Calu3 (cell line): Measurements from ENCODE around the gene SMG7. TPM values are rescaled to one million over a fixed set of nuclear protein-coding genes. Genes with fewer than 3 reads are reported as not detected.

Experiments
- BruUV-seq: library from RNA; stranded (reverse); fragments of 400-500 nt; replicated peaks from 2 replicates; lab custom pipeline; 2021; lab: Mats Ljungman, UMichigan
- CTCF ChIA-PET: fragments of 300-600 bp; sonication (Branson Sonifier 250); formaldehyde crosslinking; loops from one replicate; lab custom pipeline; 2022; ENCODE audit warnings: antibody characterized with exemption; lab: Charles Lee
- DNase-seq: peaks from one replicate; pipeline ENCODE4 v3.0.0; 2022
- H3K27ac Mint-ChIP-seq: one replicate; pipeline ENCODE4 v1.8.0; 2022; ENCODE audit warnings: mixed read lengths; ENCODE audit not compliant: unreplicated experiment
- H3K27me3 Mint-ChIP-seq: one replicate; pipeline ENCODE4 v1.8.0; 2022; ENCODE audit warnings: mixed read lengths; ENCODE audit not compliant: unreplicated experiment
- H3K36me3 Mint-ChIP-seq: one replicate; pipeline ENCODE4 v1.8.0; 2022; ENCODE audit warnings: mild to moderate bottlenecking, moderate library complexity, mixed read lengths; ENCODE audit not compliant: insufficient read depth, unreplicated experiment
- H3K4me1 Mint-ChIP-seq: one replicate; pipeline ENCODE4 v1.8.0; 2022; ENCODE audit warnings: mild to moderate bottlenecking, low read depth, mixed read lengths; ENCODE audit not compliant: unreplicated experiment
- H3K4me3 Mint-ChIP-seq: one replicate; pipeline ENCODE4 v1.8.0; 2022; ENCODE audit warnings: mild to moderate bottlenecking, low read depth, moderate library complexity, mixed read lengths; ENCODE audit not compliant: unreplicated experiment
- H3K9me3 Mint-ChIP-seq: one replicate; pipeline ENCODE4 v1.8.0; 2022; ENCODE audit warnings: low read depth, mixed read lengths; ENCODE audit not compliant: unreplicated experiment
- intact Hi-C: fragments of 100-400 bp; cut with micrococcal nuclease; formaldehyde crosslinking; loops from one replicate; pipeline ENCODE4 v1.10.0; 2022; ENCODE audit not compliant: unreplicated experiment
- total RNA-seq: library from RNA; stranded (reverse); gene quantifications from 2 replicates; pipeline ENCODE4 v1.2.3, GENCODE V29; 2022
- TF ChIP-seq, protein P1 (sequence below): fragments of 200-600 bp; IDR thresholded peaks from one replicate; pipeline ENCODE4 v1.8.0; 2022; ENCODE audit warnings: antibody characterized with exemption; ENCODE audit not compliant: unreplicated experiment

The SMG7 gene
- total RNA-seq, 1 experiment from 2014 or later: 96.3 TPM

DNA sequence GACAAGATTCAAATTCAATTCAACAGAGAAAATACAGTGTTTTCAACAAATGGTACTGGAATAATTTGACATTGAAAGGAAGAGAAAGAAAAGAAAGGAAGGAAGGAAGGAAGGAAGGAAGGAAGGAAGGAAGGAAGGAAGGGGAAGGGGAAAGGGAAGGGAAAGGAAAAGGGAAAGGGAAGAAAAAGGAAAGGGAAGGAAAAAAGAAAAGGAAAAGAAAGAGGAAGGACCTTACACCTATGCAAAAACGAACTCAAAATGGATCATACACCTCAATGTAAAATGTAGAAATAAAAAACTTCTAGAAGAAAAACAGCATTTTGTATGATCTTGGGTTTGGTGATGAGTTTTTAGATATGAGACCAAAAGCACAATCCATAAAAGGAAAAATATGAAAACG is 34.2 kb upstream of the SMG7 start:
- TF ChIP-seq, protein P1, sequence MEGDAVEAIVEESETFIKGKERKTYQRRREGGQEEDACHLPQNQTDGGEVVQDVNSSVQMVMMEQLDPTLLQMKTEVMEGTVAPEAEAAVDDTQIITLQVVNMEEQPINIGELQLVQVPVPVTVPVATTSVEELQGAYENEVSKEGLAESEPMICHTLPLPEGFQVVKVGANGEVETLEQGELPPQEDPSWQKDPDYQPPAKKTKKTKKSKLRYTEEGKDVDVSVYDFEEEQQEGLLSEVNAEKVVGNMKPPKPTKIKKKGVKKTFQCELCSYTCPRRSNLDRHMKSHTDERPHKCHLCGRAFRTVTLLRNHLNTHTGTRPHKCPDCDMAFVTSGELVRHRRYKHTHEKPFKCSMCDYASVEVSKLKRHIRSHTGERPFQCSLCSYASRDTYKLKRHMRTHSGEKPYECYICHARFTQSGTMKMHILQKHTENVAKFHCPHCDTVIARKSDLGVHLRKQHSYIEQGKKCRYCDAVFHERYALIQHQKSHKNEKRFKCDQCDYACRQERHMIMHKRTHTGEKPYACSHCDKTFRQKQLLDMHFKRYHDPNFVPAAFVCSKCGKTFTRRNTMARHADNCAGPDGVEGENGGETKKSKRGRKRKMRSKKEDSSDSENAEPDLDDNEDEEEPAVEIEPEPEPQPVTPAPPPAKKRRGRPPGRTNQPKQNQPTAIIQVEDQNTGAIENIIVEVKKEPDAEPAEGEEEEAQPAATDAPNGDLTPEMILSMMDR: no peak
- intact Hi-C loops: no loop called here
- CTCF ChIA-PET: no interaction called here
- no peak overlapping the region for H3K27ac Mint-ChIP-seq
- no peak for DNase-seq
- no peaks in the 10 kb centered on the region for H3K27me3 Mint-ChIP-seq
- H3K4me1 Mint-ChIP-seq: no peaks in the 10 kb centered on the region
- no peaks in the 10 kb centered on the region for H3K36me3 Mint-ChIP-seq
- no TSS peak for BruUV-seq
- H3K4me3 Mint-ChIP-seq: no peak overlapping the region
- peaks cover 3% of the 10 kb centered on the region for H3K9me3 Mint-ChIP-seq

DNA sequence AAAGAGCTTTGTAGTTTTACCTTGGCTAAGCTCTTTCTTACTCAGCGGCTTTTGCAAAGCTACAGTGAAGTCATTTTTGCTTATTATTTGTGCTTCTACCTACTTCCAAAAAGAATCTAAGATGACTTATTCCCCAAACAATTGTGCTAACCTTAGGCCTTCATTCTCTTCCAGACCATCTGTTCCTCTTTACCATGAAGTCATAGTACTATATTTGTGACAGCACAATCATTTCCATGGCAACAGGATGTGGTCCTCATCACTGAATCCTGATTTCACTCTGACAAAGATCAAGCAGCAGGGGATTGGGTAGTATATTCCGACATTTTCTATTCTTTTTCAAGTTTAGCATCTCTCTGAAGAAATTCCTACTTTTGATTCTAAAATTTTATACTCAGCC is 29.3 kb upstream of the SMG7 start:
- no peaks in the 10 kb centered on the region for H3K4me1 Mint-ChIP-seq
- H3K4me3 Mint-ChIP-seq: no peak overlapping the region
- CTCF ChIA-PET: no interaction called here
- BruUV-seq: no TSS peak
- no peaks in the 10 kb centered on the region for H3K27me3 Mint-ChIP-seq
- DNase-seq: no peak
- H3K36me3 Mint-ChIP-seq: no peaks in the 10 kb centered on the region
- TF ChIP-seq, protein P1: no peak
- peaks cover under 1% of the 10 kb centered on the region for H3K9me3 Mint-ChIP-seq
- no peak overlapping the region for H3K27ac Mint-ChIP-seq
- intact Hi-C loops: no loop called here

DNA sequence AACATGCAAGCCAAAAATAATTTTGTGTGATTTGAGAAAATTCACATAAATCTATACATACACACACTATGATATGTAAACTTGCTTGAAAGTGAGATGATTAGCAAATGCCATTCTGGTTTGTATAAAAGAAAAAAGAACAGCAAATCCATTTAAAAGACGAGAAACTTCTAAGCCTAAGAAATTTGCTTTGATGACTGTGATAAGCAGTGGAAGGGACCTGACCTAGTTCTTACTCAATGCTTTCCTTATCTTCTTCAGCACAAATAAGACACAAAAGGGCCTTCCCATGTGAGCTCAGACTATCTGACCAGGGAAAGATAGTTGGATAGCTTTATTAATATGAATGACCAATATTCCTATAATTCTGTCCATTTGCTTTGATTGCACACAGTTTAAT is 28.8 kb upstream of the SMG7 start:
- intact Hi-C loops: no loop called here
- BruUV-seq: no TSS peak
- H3K4me3 Mint-ChIP-seq: no peak overlapping the region
- no peaks in the 10 kb centered on the region for H3K36me3 Mint-ChIP-seq
- no peak overlapping the region for H3K27ac Mint-ChIP-seq
- no peak for DNase-seq
- no peaks in the 10 kb centered on the region for H3K27me3 Mint-ChIP-seq
- no peaks in the 10 kb centered on the region for H3K4me1 Mint-ChIP-seq
- TF ChIP-seq, protein P1: no peak
- H3K9me3 Mint-ChIP-seq: no peaks in the 10 kb centered on the region
- CTCF ChIA-PET: no interaction called here

DNA sequence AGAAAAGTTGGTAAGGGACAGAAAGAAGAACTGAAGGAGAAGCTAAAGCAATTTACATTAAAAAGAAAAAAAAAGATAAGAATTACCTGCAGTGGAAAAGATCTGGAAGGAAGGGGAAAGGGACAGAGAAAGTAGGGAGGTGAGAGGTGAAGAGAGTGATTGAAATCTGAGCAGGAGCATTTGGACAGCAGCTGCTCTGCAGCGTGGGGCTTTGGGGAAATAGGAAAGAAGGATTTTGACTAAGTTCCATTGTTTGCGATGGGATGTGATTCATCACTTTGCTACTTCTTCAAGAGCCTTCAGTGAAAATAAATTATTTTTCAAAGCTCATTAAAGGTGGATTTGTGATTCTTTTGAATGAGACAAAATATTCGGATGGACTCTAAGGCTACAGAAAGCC is 28.1 kb upstream of the SMG7 start:
- no peak overlapping the region for H3K4me3 Mint-ChIP-seq
- DNase-seq: no peak
- no TSS peak for BruUV-seq
- TF ChIP-seq, protein P1: no peak
- no peaks in the 10 kb centered on the region for H3K27me3 Mint-ChIP-seq
- CTCF ChIA-PET: interaction anchor here (1.0 kb wide), 1 partner anchor 167 kb away, joined by 3 read pairs; no protein-coding TSS in a partner anchor
- no peaks in the 10 kb centered on the region for H3K36me3 Mint-ChIP-seq
- H3K27ac Mint-ChIP-seq: no peak overlapping the region
- H3K4me1 Mint-ChIP-seq: no peaks in the 10 kb centered on the region
- no peaks in the 10 kb centered on the region for H3K9me3 Mint-ChIP-seq
- intact Hi-C loops: no loop called here
